ENCODE data around the gene KDR. TPM values are rescaled to one million over a fixed set of nuclear protein-coding genes. Genes with fewer than 3 reads are reported as not detected.

The KDR gene
- total and polyA plus RNA-seq, 3 experiments from 2014 or later = not detected

GRCh38 chr4:55074386-55074785 is 51.0 kb downstream of the KDR start:
- DNase-seq = no peak
- Mint-ChIP-seq H3K36me3 (no peaks in the 10 kb centered on the region), H3K9me3 (peaks cover 0 to 2% (median 0%) of the 10 kb centered on the region in 5 donors), H3K4me3 (no peak overlapping the region), H3K4me1 (no peaks in the 10 kb centered on the region), H3K27me3 (peaks cover 0 to 3% of the 10 kb centered on the region in 2 donors), H3K27ac (no peak overlapping the region)
- Histone ChIP-seq H3K9me3 (ENCODE audit: low read length) (no peaks in the 10 kb centered on the region), H3K27me3 (ENCODE audit: insufficient read depth, low read length, poor library complexity, severe bottlenecking) (no peaks in the 10 kb centered on the region), H3K27ac (ENCODE audit: low read depth, low read length) (no peak overlapping the region), H3K4me1 (ENCODE audit: insufficient read depth, low read length) (no peaks in the 10 kb centered on the region), H3K4me3 (ENCODE audit: low read length) (no peak overlapping the region), H3K36me3 (ENCODE audit: insufficient read depth, low read length) (no peaks in the 10 kb centered on the region)
- CTCF ChIA-PET = no interaction called here
- POLR2A ChIA-PET = no interaction called here

GRCh38 chr4:55071951-55072350 is 53.4 kb downstream of the KDR start:
- Mint-ChIP-seq H3K4me3 (no peak overlapping the region), H3K27me3 (peaks cover 0 to 5% of the 10 kb centered on the region in 2 donors), H3K36me3 (no peaks in the 10 kb centered on the region), H3K27ac (no peak overlapping the region), H3K4me1 (no peaks in the 10 kb centered on the region), H3K9me3 (peaks cover 0 to 4% (median 0%) of the 10 kb centered on the region in 5 donors)
- POLR2A ChIA-PET = no interaction called here
- Histone ChIP-seq H3K36me3 (ENCODE audit: insufficient read depth, low read length) (no peaks in the 10 kb centered on the region), H3K4me3 (ENCODE audit: low read length) (no peak overlapping the region), H3K4me1 (ENCODE audit: insufficient read depth, low read length) (no peaks in the 10 kb centered on the region), H3K27ac (ENCODE audit: low read depth, low read length) (no peak overlapping the region), H3K9me3 (ENCODE audit: low read length) (no peaks in the 10 kb centered on the region), H3K27me3 (ENCODE audit: insufficient read depth, low read length, poor library complexity, severe bottlenecking) (no peaks in the 10 kb centered on the region)
- no peak for DNase-seq
- CTCF ChIA-PET = no interaction called here

- no peaks in the 10 kb centered on the region for H3K27me3 ChIP-seq (ENCODE audit: insufficient read depth, low read length, poor library complexity, severe bottlenecking)
- no peaks in the 10 kb centered on the region for H3K4me1 ChIP-seq (ENCODE audit: insufficient read depth, low read length)
- H3K4me3 ChIP-seq (ENCODE audit: low read length) = no peak overlapping the region
- H3K4me3 Mint-ChIP-seq = no peak overlapping the region
- peaks cover 0 to 5% of the 10 kb centered on the region in 2 donors for H3K27me3 Mint-ChIP-seq
- no peak overlapping the region for H3K27ac Mint-ChIP-seq
- no peaks in the 10 kb centered on the region for H3K36me3 Mint-ChIP-seq
- H3K27ac ChIP-seq (ENCODE audit: low read depth, low read length) = no peak overlapping the region
- DNase-seq = no peak
- ChIA-PET CTCF (no interaction called here), POLR2A (no interaction called here)
- H3K36me3 ChIP-seq (ENCODE audit: insufficient read depth, low read length) = no peaks in the 10 kb centered on the region
- H3K4me1 Mint-ChIP-seq = no peaks in the 10 kb centered on the region
- H3K9me3 ChIP-seq (ENCODE audit: low read length) = no peaks in the 10 kb centered on the region
- peaks cover 0 to 7% (median 3%) of the 10 kb centered on the region in 5 donors for H3K9me3 Mint-ChIP-seq
Measured at GRCh38 chr4:55069248-55069647, 56.1 kb downstream of the KDR start.

GRCh38 chr4:55068522-55068921 is 56.9 kb downstream of the KDR start:
- no peak overlapping the region for H3K4me3 ChIP-seq (ENCODE audit: low read length)
- no peak for DNase-seq
- Mint-ChIP-seq H3K36me3 (no peaks in the 10 kb centered on the region), H3K27ac (no peak overlapping the region), H3K27me3 (peaks cover 0 to 5% of the 10 kb centered on the region in 2 donors), H3K9me3 (peaks cover 0 to 7% (median 3%) of the 10 kb centered on the region in 5 donors), H3K4me3 (no peak overlapping the region), H3K4me1 (no peaks in the 10 kb centered on the region)
- no peaks in the 10 kb centered on the region for H3K36me3 ChIP-seq (ENCODE audit: insufficient read depth, low read length)
- CTCF ChIA-PET = no interaction called here
- no peaks in the 10 kb centered on the region for H3K27me3 ChIP-seq (ENCODE audit: insufficient read depth, low read length, poor library complexity, severe bottlenecking)
- no peak overlapping the region for H3K27ac ChIP-seq (ENCODE audit: low read depth, low read length)
- no peaks in the 10 kb centered on the region for H3K9me3 ChIP-seq (ENCODE audit: low read length)
- H3K4me1 ChIP-seq (ENCODE audit: insufficient read depth, low read length) = no peaks in the 10 kb centered on the region
- POLR2A ChIA-PET = no interaction called here

- H3K27me3 Mint-ChIP-seq = peaks cover 0 to 5% of the 10 kb centered on the region in 2 donors
- Histone ChIP-seq H3K4me3 (ENCODE audit: low read length) (no peak overlapping the region), H3K4me1 (ENCODE audit: insufficient read depth, low read length) (no peaks in the 10 kb centered on the region), H3K27me3 (ENCODE audit: insufficient read depth, low read length, poor library complexity, severe bottlenecking) (no peaks in the 10 kb centered on the region), H3K9me3 (ENCODE audit: low read length) (no peaks in the 10 kb centered on the region), H3K36me3 (ENCODE audit: insufficient read depth, low read length) (no peaks in the 10 kb centered on the region), H3K27ac (ENCODE audit: low read depth, low read length) (no peak overlapping the region)
- no peak overlapping the region for H3K27ac Mint-ChIP-seq
- ChIA-PET CTCF (no interaction called here), POLR2A (no interaction called here)
- no peaks in the 10 kb centered on the region for H3K36me3 Mint-ChIP-seq
- H3K4me1 Mint-ChIP-seq = no peaks in the 10 kb centered on the region
- peaks cover 0 to 8% (median 4%) of the 10 kb centered on the region in 5 donors for H3K9me3 Mint-ChIP-seq
- no peak for DNase-seq
- no peak overlapping the region for H3K4me3 Mint-ChIP-seq
Measured at GRCh38 chr4:55066018-55066417, 59.4 kb downstream of the KDR start.

- CTCF ChIA-PET = no interaction called here
- Histone ChIP-seq H3K4me3 (ENCODE audit: low read length) (no peak overlapping the region), H3K27me3 (ENCODE audit: insufficient read depth, low read length, poor library complexity, severe bottlenecking) (no peaks in the 10 kb centered on the region), H3K27ac (ENCODE audit: low read depth, low read length) (no peak overlapping the region), H3K9me3 (ENCODE audit: low read length) (no peaks in the 10 kb centered on the region), H3K36me3 (ENCODE audit: insufficient read depth, low read length) (no peaks in the 10 kb centered on the region), H3K4me1 (ENCODE audit: insufficient read depth, low read length) (no peaks in the 10 kb centered on the region)
- POLR2A ChIA-PET = no interaction called here
- DNase-seq = no peak
- peaks cover 0 to 1% of the 10 kb centered on the region in 2 donors for H3K27me3 Mint-ChIP-seq
- H3K9me3 Mint-ChIP-seq = peaks cover 0 to 9% (median 0%) of the 10 kb centered on the region in 5 donors
- no peaks in the 10 kb centered on the region for H3K4me1 Mint-ChIP-seq
- H3K36me3 Mint-ChIP-seq = no peaks in the 10 kb centered on the region
- no peak overlapping the region for H3K4me3 Mint-ChIP-seq
- H3K27ac Mint-ChIP-seq = no peak overlapping the region
Measured at GRCh38 chr4:55055529-55055928, 69.9 kb downstream of the KDR start.

GRCh38 chr4:55051532-55051931 is 73.9 kb downstream of the KDR start:
- no peaks in the 10 kb centered on the region for H3K4me1 Mint-ChIP-seq
- Histone ChIP-seq H3K9me3 (ENCODE audit: low read length) (no peaks in the 10 kb centered on the region), H3K36me3 (ENCODE audit: insufficient read depth, low read length) (no peaks in the 10 kb centered on the region), H3K4me1 (ENCODE audit: insufficient read depth, low read length) (no peaks in the 10 kb centered on the region), H3K4me3 (ENCODE audit: low read length) (no peak overlapping the region), H3K27me3 (ENCODE audit: insufficient read depth, low read length, poor library complexity, severe bottlenecking) (no peaks in the 10 kb centered on the region), H3K27ac (ENCODE audit: low read depth, low read length) (no peak overlapping the region)
- peaks cover 6 to 14% (median 8%) of the 10 kb centered on the region in 5 donors for H3K9me3 Mint-ChIP-seq
- H3K27ac Mint-ChIP-seq = no peak overlapping the region
- H3K4me3 Mint-ChIP-seq = no peak overlapping the region
- no peak for DNase-seq
- H3K36me3 Mint-ChIP-seq = no peaks in the 10 kb centered on the region
- CTCF ChIA-PET = no interaction called here
- H3K27me3 Mint-ChIP-seq = peaks cover 0 to 1% of the 10 kb centered on the region in 2 donors
- POLR2A ChIA-PET = no interaction called here

GRCh38 chr4:55050418-55050950 is 74.9 kb downstream of the KDR start:
- Mint-ChIP-seq H3K36me3 (no peaks in the 10 kb centered on the region), H3K27me3 (peaks cover 0 to 1% of the 10 kb centered on the region in 2 donors), H3K4me1 (no peaks in the 10 kb centered on the region), H3K9me3 (peaks cover 6 to 14% (median 9%) of the 10 kb centered on the region in 5 donors), H3K4me3 (no peak overlapping the region), H3K27ac (no peak overlapping the region)
- Histone ChIP-seq H3K4me1 (ENCODE audit: insufficient read depth, low read length) (no peaks in the 10 kb centered on the region), H3K27me3 (ENCODE audit: insufficient read depth, low read length, poor library complexity, severe bottlenecking) (no peaks in the 10 kb centered on the region), H3K4me3 (ENCODE audit: low read length) (no peak overlapping the region), H3K27ac (ENCODE audit: low read depth, low read length) (no peak overlapping the region), H3K9me3 (ENCODE audit: low read length) (no peaks in the 10 kb centered on the region), H3K36me3 (ENCODE audit: insufficient read depth, low read length) (no peaks in the 10 kb centered on the region)
- ChIA-PET CTCF (no interaction called here), POLR2A (no interaction called here)
- DNase-seq = no peak

Data from CD8-positive, alpha-beta memory T cell (primary cell).